Psoas muscle (tissue), 8 donors: ENCODE measurements around the gene ELFN2. TPM values are rescaled to one million over a fixed set of nuclear protein-coding genes. Genes with fewer than 3 reads are reported as not detected.

Experiments
- ATAC-seq, 4 donors: fragments of 200-7000 bp; cut with Tn5 transposase; one replicate each; pipeline ENCODE4 v1.9.1; 2020; ENCODE audit warnings: moderate library complexity in 3 of 4, mild to moderate bottlenecking in 2 of 4
- DNase-seq, 2 donors: peaks; one replicate each; pipeline ENCODE4 v3.0.0-alpha.2; 2020
- H3K27ac ChIP-seq: fragments of 200-600 bp; one replicate; pipeline ENCODE4 v1.8.0; 2022
- H3K27me3 ChIP-seq, 3 donors: fragments of 200-600 bp in 1 of 3; one replicate each; pipeline versions ENCODE4 v1.6.1 to v1.8.0; 2013 to 2022; ENCODE audit warnings: low read length in 2 of 3, mild to moderate bottlenecking in 2 of 3, moderate library complexity in 1 of 3; ENCODE audit not compliant: insufficient read depth in 3 of 3
- H3K36me3 ChIP-seq, 2 donors: fragments of 200-600 bp in 1 of 2; one replicate each; pipeline versions ENCODE4 v1.6.1 to v1.8.0; 2013 to 2022; ENCODE audit warnings: low read depth in 1 of 2, mild to moderate bottlenecking in 1 of 2, moderate library complexity in 1 of 2; ENCODE audit not compliant: insufficient read depth in 1 of 2
- H3K4me1 ChIP-seq: fragments of 200-600 bp; one replicate; pipeline ENCODE4 v1.8.0; 2022
- H3K4me3 ChIP-seq: fragments of 200-600 bp; one replicate; pipeline ENCODE4 v1.8.0; 2022; ENCODE audit warnings: mild to moderate bottlenecking
- H3K9me3 ChIP-seq: fragments of 200-600 bp; one replicate; pipeline ENCODE4 v1.8.0; 2022
- CTCF ChIP-seq: fragments of 200-600 bp; IDR thresholded peaks from one replicate; pipeline ENCODE4 v1.8.0; 2022; ENCODE audit warnings: antibody characterized with exemption
- WGBS, 3 donors: extraction: QIAGEN DNeasy Blood & Tissue Kit; methylation state at CpG; one replicate each; pipeline versions ENCODE4 v1.1.6 to v1.1.7; 2013; 5-methylcytosine and 5-hydroxymethylcytosine counted together
- intact Hi-C, 2 donors: fragments of 100-400 bp; cut with DNase I; formaldehyde crosslinking; loops; one replicate each; pipeline versions ENCODE4 v1.11.0 to v1.14.2; 2022
- polyA plus RNA-seq, 3 donors: library from polyadenylated mRNA; stranded (reverse); fragments of 200-250 nt; gene quantifications; one replicate each; pipeline ENCODE4 v1.2.3, GENCODE V29; 2013
- total RNA-seq, 4 donors: library from RNA; stranded (reverse); fragmentation: NEBNext Ultra II Directional in 2 of 4; extraction: Animal tissue kit (Norgen Biotek cat#: 25700) in 2 of 4; gene quantifications; one replicate each; pipeline versions ENCODE4 v1.2.1 to v1.2.4, GENCODE V29; 2021 to 2023
- donor health status: healthy with polysubstance abuse.
- donor health status: DM: no; HTN: no; CAD: no; lungs with moderate emphysema.
- donor health status: Bipolar disorder and iron deficiency.
- donor health status: healthy.
- donor health status: DM: yes; HTN: yes; CAD: no.
- donor health status: DM: no; HTN: no; CAD: no.
- donor health status: DM: no; HTN: no; CAD: no.
- donor health status: DM: yes; HTN: yes; CAD: no.

Gene ELFN2
- total and polyA plus RNA-seq, 7 donors, result 0.01 to 0.05 (median 0.01) TPM; not detected in 4

DNA sequence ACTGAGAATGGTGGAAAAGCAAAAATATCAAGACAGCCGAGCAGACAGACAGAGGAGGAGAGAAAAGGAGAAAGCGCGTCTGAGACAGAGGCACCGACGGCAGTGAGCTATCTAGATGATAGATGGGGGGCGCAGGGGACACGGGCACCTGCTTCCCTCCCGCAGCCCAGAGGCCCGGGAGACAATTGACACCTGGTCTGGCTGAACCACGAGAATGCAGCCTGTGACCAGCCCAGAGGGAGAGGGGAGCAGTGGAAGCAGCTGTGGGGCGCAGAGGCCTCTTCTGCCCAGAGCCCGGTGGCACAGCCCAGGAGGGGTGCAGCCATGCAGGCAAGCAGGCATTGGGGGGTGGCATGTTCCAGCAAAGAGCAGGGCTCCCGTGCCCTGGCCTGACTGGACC is 48.2 kb downstream of the ELFN2 start:
- Histone ChIP-seq H3K27ac (no peak overlapping the region), H3K36me3 (no peaks in the 10 kb centered on the region), H3K4me3 (no peak overlapping the region), H3K9me3 (no peaks in the 10 kb centered on the region), H3K27me3 (peaks cover 0 to 52% (median 24%) of the 10 kb centered on the region in 3 donors), H3K4me1 (no peaks in the 10 kb centered on the region)
- DNase-seq (no peak), ATAC-seq (no peak)
- TF ChIP-seq CTCF, result no peak
- WGBS, 3 donors, result 28 to 47% (median 36%) methylated on average over 10 to 13 of the region's 13 CpGs
- intact Hi-C loops, result no loop called here

DNA sequence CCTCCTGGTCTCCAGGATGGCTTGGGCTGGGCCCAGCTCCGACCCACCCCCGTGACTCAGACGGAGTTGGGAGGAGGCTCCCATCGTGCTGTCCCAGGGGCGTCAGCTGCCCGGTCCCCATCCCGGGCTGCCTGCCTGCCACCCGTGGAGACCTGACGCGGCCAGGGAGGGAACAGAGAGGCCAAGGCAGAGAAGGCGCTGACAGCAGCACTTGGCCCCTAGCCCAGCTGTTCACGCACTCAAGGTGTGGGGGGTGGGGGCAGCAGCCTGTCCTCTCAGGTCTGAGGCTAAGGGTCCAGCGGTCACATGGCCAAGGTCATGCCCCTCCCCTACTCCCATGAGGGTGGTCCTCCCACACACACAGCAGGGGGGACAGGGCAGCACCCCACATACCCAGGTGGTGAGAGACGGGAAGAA is 48.6 kb downstream of the ELFN2 start:
- Histone ChIP-seq H3K4me1 (no peaks in the 10 kb centered on the region), H3K9me3 (no peaks in the 10 kb centered on the region), H3K4me3 (no peak overlapping the region), H3K36me3 (no peaks in the 10 kb centered on the region), H3K27me3 (peaks cover 0 to 52% (median 28%) of the 10 kb centered on the region in 3 donors), H3K27ac (no peak overlapping the region)
- 17 to 31% (median 21%) methylated on average over 12 to 14 of the region's 14 CpGs for WGBS, 3 donors
- intact Hi-C loops, result no loop called here
- no peak for TF ChIP-seq CTCF
- DNase-seq (no peak), ATAC-seq (peak in 1 of 4 donors; percentile 10)

DNA sequence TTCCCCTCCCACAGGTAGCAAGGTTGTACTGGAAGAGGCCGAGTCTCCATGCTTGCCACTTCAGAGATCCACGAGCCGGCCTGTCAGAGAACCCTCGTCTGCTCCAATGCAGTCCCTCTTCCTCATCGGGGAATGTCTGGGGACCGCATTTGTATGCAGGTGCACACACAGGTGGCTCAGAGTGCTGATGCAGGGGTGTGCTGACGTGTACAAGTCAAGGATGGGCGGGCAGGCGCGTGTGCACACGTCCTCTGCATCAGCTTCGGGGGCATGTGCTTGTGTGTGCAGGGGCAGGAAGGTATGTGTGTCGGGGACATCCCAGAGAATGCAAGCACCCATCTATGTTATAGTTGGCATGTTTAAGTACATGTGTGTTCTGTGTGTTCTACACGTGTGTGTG is 49.4 kb downstream of the ELFN2 start:
- TF ChIP-seq CTCF, result no peak
- intact Hi-C loops, result no loop called here
- H3K4me3 ChIP-seq, result no peak overlapping the region
- H3K4me1 ChIP-seq, result no peaks in the 10 kb centered on the region
- peaks cover 0 to 52% (median 28%) of the 10 kb centered on the region in 3 donors for H3K27me3 ChIP-seq
- H3K27ac ChIP-seq, result no peak overlapping the region
- DNase-seq, result no peak
- ATAC-seq, result no peak
- WGBS, 3 donors, result 76 to 82% (median 77%) methylated on average over 14 of the region's 14 CpGs
- no peaks in the 10 kb centered on the region for H3K9me3 ChIP-seq
- H3K36me3 ChIP-seq, result no peaks in the 10 kb centered on the region

DNA sequence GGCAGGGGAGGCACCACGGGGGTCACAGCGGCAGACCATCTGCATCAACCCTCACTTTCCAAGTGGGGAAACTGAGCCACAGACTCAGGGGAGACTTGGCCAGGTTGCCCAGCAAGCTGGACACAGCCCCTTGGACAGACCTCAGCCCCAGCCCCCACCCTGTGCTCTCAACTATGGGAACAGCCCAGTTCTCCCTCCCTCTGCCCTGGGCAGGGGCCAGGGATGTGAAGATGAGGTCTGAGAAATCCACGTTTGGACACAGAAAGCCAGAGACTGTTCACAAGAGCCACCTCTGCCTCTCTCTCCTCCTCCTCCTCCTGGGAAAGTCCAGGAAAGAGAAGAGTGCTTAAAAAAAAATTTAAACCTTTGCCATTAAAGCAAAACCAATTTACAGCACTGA is 50.1 kb downstream of the ELFN2 start:
- Histone ChIP-seq H3K4me1 (no peaks in the 10 kb centered on the region), H3K36me3 (no peaks in the 10 kb centered on the region), H3K4me3 (no peak overlapping the region), H3K9me3 (no peaks in the 10 kb centered on the region), H3K27ac (no peak overlapping the region), H3K27me3 (peaks cover 0 to 52% (median 28%) of the 10 kb centered on the region in 3 donors)
- intact Hi-C loops, result no loop called here
- no peak for TF ChIP-seq CTCF
- ATAC-seq (no peak), DNase-seq (no peak)
- WGBS, 3 donors, result 61 to 70% (median 62%) methylated on average over 3 of the region's 3 CpGs

DNA sequence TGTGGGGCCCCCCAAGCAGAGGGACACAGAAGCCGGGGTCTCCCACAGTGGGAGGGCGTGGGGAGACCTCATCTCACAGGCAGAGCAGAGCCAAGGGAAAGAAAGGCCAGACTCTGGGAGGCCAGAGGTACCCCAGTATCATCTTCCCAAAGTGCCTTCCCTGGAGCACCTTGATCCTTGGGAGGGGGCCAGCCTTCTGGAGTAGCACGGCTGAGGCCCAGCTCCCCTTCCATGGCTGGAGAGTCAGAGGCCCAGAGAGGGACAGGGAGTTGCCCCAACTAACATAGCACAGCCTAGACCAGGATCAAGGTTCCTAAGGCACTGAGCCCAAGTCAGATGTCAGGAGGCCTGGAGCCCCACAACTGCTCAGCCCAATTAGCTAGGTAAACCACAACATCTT is 50.6 kb downstream of the ELFN2 start:
- peaks cover 0 to 55% (median 31%) of the 10 kb centered on the region in 3 donors for H3K27me3 ChIP-seq
- intact Hi-C loops, result no loop called here
- no peak for TF ChIP-seq CTCF

More for the DNA sequence above, 50.6 kb downstream of the ELFN2 start:
- DNase-seq (no peak), ATAC-seq (no peak)
- Histone ChIP-seq H3K4me3 (no peak overlapping the region), H3K9me3 (no peaks in the 10 kb centered on the region), H3K4me1 (no peaks in the 10 kb centered on the region), H3K27ac (no peak overlapping the region), H3K36me3 (no peaks in the 10 kb centered on the region)
- WGBS, 3 donors, result 44 to 71% (median 53%) methylated on average over 3 of the region's 3 CpGs
